RWPE1 (cell line): ENCODE measurements around the gene ZEB2.
A peak's percentile ranks its signal among the peaks of the same experiment; 100 is the strongest.

Source experiments
- CTCF ChIA-PET: fragments of 350-600 bp; sonication (Branson Sonifier 250); formaldehyde crosslinking; extraction: SDS; loops from one replicate; lab custom pipeline; 2021; lab: Yijun Ruan, JAX
- POLR2A ChIA-PET: fragments of 400-600 bp; formaldehyde crosslinking; extraction: SDS; loops from one replicate; lab custom pipeline; 2020; ENCODE audit warnings: antibody characterized with exemption; ENCODE audit not compliant: low non-redundant PET; lab: Yijun Ruan, JAX
- DNase-seq: peaks from one replicate; pipeline ENCODE4 v3.0.0; 2012; ENCODE audit warnings: low spot score
- H3K27ac ChIP-seq: fragments of 450-650 bp; 2 replicates; pipeline ENCODE4 v1.5.1; 2017
- CTCF ChIP-seq: fragments of 450-650 bp; conservative IDR thresholded peaks from 2 replicates; pipeline ENCODE4 v1.5.1; 2017; ENCODE audit warnings: low read depth, mild to moderate bottlenecking

ZEB2 gene

DNA sequence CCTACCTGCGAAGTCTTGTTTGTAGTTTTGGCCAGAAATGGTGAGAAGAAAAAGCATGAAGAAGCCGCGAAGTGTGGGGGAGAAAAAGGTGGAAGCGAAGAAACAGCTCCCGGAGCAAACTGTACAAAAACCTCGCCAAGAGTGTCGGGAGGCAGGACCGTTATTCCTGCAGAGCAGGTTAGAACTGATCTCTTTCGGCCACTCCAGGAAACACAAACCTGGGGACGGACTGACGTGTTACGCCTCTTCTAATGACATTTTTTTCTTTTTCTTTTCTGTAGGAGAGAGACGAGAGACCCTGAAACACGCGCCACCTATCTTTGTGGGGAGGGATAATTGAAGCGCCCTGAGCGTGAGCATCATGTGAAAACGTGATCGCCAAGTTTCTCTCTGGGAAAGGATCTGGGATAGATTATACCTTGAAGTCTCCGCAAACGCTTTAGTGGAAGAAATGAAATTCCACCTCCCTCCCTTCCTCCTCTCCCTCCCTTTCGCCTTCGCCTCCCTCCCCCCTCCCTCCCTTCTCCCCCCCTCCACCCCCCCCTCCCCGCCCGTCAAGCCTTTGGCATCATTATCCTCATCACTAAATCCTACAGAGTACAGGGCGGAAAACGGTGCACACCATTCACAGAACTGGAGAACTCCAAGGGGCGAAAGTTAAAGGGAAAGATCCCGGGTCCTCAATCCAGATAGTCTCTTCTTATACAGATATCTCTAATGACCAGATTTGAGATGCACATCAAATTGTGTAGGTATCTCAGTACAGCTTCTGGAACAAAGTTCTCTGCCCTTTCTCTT lies at the start of gene ZEB2:
Gene ZEB2 (minus strand): TSS at position 186 of the 798 bp plus-strand sequence. CDS start 2,769 bp downstream, outside the sequence.
- no peak for DNase-seq
- H3K27ac ChIP-seq = peak within 1 kb of the TSS; percentile 46
- peak; percentile 44 for TF ChIP-seq CTCF
- ChIA-PET POLR2A (no interaction called here), CTCF (interaction anchor here (0.6 kb wide), 1 partner anchor 1001 kb away, joined by 4 read pairs; no protein-coding TSS in a partner anchor)

DNA sequence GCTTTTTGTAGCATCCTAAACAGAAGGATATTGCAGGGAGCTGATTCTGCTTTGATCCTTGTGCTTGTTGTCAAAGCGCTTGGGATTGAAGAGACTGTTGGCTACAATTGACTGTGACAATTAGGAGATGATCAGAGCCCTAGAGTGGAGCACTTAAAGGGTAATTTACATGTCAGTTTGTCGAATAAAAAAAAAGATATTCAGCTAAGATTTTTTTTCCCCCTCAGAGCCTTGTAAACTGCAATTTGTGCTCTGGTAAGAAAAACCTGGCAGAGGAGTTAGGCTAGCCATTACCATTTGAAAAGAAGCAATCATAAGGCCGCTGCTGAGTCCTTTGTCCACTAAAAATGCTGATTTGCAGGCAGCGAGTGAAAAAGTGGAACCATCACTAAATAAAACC lies 47.8 kb upstream of the ZEB2 start:
- TF ChIP-seq CTCF = no peak
- POLR2A ChIA-PET = no interaction called here
- CTCF ChIA-PET = no interaction called here
- H3K27ac ChIP-seq = no peak overlapping the region
- no peak for DNase-seq

DNA sequence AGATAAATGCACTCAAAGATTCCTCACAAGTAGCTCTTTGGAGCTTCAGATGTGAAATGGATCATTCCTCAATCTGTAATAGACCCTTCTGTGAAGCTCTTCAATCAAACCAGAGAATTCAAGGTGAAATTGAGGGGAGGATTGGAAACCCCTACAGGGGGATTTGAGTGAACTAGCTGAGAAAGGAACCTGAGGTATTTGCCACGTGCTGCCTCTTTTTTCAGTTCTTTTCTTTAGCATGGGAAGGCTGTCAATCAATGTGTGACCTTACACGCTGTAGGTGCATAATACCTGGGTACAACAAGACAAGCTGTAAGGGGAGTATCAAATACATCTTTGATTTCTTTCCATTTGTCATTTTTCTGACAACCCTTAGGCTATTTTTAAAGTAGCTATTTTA lies 46.5 kb upstream of the ZEB2 start:
- POLR2A ChIA-PET = no interaction called here
- CTCF ChIA-PET = interaction anchor here (0.6 kb wide), 1 partner anchor 1031 kb away, joined by 3 read pairs; no protein-coding TSS in a partner anchor
- no peak overlapping the region for H3K27ac ChIP-seq
- no peak for DNase-seq
- no peak for TF ChIP-seq CTCF

DNA sequence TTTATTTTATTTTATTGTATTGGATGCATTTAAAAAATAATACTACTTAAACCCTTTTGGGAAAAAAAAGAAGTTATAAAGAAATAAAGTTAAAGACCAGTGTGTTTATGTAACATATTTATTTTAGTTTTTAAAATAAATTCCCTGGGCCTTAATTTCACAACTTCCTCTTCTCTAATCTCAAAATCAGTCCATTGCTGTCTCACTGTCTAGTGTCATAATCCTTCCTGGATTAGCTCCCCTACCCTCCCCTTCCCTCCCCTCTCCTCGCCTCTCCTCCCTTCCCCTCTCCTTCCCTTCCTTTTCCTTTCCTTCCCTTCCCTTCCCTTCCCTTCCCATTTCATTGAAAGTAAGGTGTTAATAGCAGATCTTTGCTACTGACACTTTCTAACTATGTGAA lies 40.3 kb upstream of the ZEB2 start:
- POLR2A ChIA-PET = no interaction called here
- no peak for TF ChIP-seq CTCF
- DNase-seq = no peak
- no peak overlapping the region for H3K27ac ChIP-seq
- CTCF ChIA-PET = no interaction called here

GRCh38 chr2:144559681-144560080 lies 39.8 kb upstream of the ZEB2 start:
- CTCF ChIA-PET = no interaction called here
- no peak for TF ChIP-seq CTCF
- DNase-seq = no peak
- H3K27ac ChIP-seq = no peak overlapping the region
- POLR2A ChIA-PET = no interaction called here

- TF ChIP-seq CTCF = no peak
- CTCF ChIA-PET = no interaction called here
- POLR2A ChIA-PET = no interaction called here
- no peak for DNase-seq
- H3K27ac ChIP-seq = no peak overlapping the region
Observed at GRCh38 chr2:144559242-144559641, 39.3 kb upstream of the ZEB2 start.
